NT2/D1 (cell line): ENCODE results near the gene ZNF766.
A peak's percentile ranks its signal among the peaks of the same experiment; 100 is the strongest.

Experiments used
- DNase-seq: peaks from one replicate; pipeline ENCODE4 v3.0.0-alpha.2; 2011; ENCODE audit warnings: low read depth, low spot score
- H3K27me3 ChIP-seq: 2 replicates; pipeline ENCODE4 v1.6.0; 2011; ENCODE audit warnings: mild to moderate bottlenecking; ENCODE audit not compliant: insufficient read length, insufficient read depth
- H3K36me3 ChIP-seq: 2 replicates; pipeline ENCODE4 v1.6.1; 2011; ENCODE audit warnings: mild to moderate bottlenecking, low read length, mixed read lengths; ENCODE audit not compliant: insufficient read depth, insufficient read length
- H3K4me1 ChIP-seq: 2 replicates; pipeline ENCODE4 v1.5.1; 2011; ENCODE audit not compliant: insufficient read depth, insufficient read length
- H3K4me3 ChIP-seq: 2 replicates; pipeline ENCODE4 v1.5.1; 2011; ENCODE audit warnings: low read depth; ENCODE audit not compliant: insufficient read length
- H3K9ac ChIP-seq: 2 replicates; pipeline ENCODE4 v1.6.0; 2011; ENCODE audit warnings: low read depth; ENCODE audit not compliant: insufficient read length
- H3K9me3 ChIP-seq: 2 replicates; pipeline ENCODE4 v1.5.1; 2011; ENCODE audit warnings: mild to moderate bottlenecking, low read length; ENCODE audit not compliant: insufficient read depth
- SUZ12 ChIP-seq: IDR thresholded peaks from 2 replicates; pipeline ENCODE4 v1.6.1; 2011; ENCODE audit not compliant: insufficient read length, insufficient read depth; ENCODE audit errors: extremely low read depth
- YY1 ChIP-seq: IDR thresholded peaks from 2 replicates; pipeline ENCODE4 v1.6.1; 2011; ENCODE audit not compliant: insufficient read length, insufficient read depth
- ZNF274 ChIP-seq: IDR thresholded peaks from 2 replicates; pipeline ENCODE4 v1.6.1; 2011; ENCODE audit warnings: mild to moderate bottlenecking, low read depth, low read length

ZNF766 gene

GRCh38 chr19:52269338-52270261, at the start of gene ZNF766:
Gene ZNF766, plus strand, starts transcription at chr19:52269587. Its CDS starts 27 bp downstream, at chr19:52269614.
- Histone ChIP-seq H3K9me3 (peaks cover 18% of the 10 kb centered on the region), H3K9ac (peak within 1 kb of the TSS; percentile 89), H3K4me3 (peak within 1 kb of the TSS; percentile 87), H3K36me3 (peaks cover 30% of the 10 kb centered on the region), H3K4me1 (no peaks in the 10 kb centered on the region), H3K27me3 (no peaks in the 10 kb centered on the region)
- TF ChIP-seq SUZ12: no peak
- TF ChIP-seq ZNF274: no peak
- TF ChIP-seq YY1: peak; percentile 25
- DNase-seq: peak; percentile 76

DNA sequence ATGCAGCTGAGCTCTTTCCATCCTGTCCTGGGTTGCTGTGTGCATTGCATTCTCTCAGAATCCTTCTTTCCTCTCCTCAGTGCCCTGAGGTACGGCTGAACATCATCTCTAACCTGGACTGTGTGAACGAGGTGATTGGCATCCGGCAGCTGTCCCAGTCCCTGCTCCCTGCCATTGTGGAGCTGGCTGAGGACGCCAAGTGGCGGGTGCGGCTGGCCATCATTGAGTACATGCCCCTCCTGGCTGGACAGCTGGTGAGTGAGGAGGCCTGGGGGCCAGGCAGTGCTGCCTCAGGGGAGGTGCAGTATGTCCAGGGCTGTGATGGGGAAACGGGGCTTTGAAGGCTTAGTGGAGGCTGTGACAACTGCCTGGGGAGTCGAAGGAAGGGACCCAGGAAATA, 49.8 kb upstream of the ZNF766 start:
- H3K9me3 ChIP-seq: no peaks in the 10 kb centered on the region
- H3K36me3 ChIP-seq: peaks cover 96% of the 10 kb centered on the region
- TF ChIP-seq ZNF274 (no peak), YY1 (no peak), SUZ12 (no peak)

DNA sequence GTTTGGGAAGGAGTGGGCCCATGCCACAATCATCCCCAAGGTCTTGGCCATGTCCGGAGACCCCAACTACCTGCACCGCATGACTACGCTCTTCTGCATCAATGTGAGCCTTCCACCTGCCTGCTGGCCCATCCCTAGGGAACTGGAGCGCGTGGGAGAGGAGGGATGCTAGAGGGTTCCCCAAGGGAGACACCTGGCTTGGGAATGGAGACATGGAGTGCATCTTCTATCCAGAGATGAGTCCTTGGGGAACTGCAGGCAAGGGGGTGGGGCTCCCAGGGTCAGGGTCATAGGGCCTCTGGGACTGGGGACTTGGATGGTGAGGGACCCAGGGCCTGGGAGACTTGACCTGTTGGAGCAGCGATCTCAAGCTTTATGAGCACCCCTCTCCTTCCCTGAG, 48.4 kb upstream of the ZNF766 start:
- Histone ChIP-seq H3K4me1 (no peaks in the 10 kb centered on the region), H3K4me3 (no peak overlapping the region), H3K9ac (no peak overlapping the region), H3K9me3 (no peaks in the 10 kb centered on the region), H3K27me3 (no peaks in the 10 kb centered on the region), H3K36me3 (peaks cover 92% of the 10 kb centered on the region)
- no peak for TF ChIP-seq SUZ12
- TF ChIP-seq ZNF274: no peak
- no peak for TF ChIP-seq YY1
- DNase-seq: no peak

More for the DNA sequence above, 49.8 kb upstream of the ZNF766 start:
- no peak for DNase-seq
- H3K9ac ChIP-seq: no peak overlapping the region
- no peak overlapping the region for H3K4me3 ChIP-seq
- H3K4me1 ChIP-seq: no peaks in the 10 kb centered on the region
- no peaks in the 10 kb centered on the region for H3K27me3 ChIP-seq

GRCh38 chr19:52221831-52222375, 47.5 kb upstream of the ZNF766 start:
- Histone ChIP-seq H3K9ac (no peak overlapping the region), H3K27me3 (no peaks in the 10 kb centered on the region), H3K4me3 (no peak overlapping the region), H3K36me3 (peaks cover 92% of the 10 kb centered on the region), H3K9me3 (no peaks in the 10 kb centered on the region), H3K4me1 (no peaks in the 10 kb centered on the region)
- DNase-seq: no peak
- TF ChIP-seq YY1 (no peak), ZNF274 (no peak), SUZ12 (no peak)

DNA sequence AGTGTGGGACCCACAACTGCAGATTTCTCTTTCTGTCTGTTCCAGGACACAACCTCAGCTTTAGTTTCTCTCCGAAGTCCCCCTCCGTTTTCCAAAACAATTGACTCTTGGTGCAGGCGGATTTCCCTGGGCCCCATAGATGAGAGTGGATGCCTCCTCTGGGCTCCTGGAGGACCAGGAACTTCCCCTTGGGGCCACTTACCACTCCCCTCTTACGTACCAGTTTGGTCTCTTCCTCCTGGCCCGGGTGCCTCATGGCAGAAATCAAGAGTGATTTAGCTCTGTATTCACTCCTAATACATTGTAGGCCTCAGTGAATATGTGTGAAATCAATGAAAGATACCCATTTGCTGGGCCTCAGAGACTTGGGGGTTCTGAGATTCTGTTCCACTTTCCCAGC, 45.2 kb upstream of the ZNF766 start:
- H3K4me1 ChIP-seq: no peaks in the 10 kb centered on the region
- DNase-seq: no peak
- H3K4me3 ChIP-seq: no peak overlapping the region
- no peak for TF ChIP-seq YY1
- no peak for TF ChIP-seq ZNF274
- TF ChIP-seq SUZ12: no peak
- H3K9me3 ChIP-seq: no peaks in the 10 kb centered on the region
- no peak overlapping the region for H3K9ac ChIP-seq
- H3K27me3 ChIP-seq: no peaks in the 10 kb centered on the region
- peaks cover 91% of the 10 kb centered on the region for H3K36me3 ChIP-seq

GRCh38 chr19:52226652-52227051, 42.7 kb upstream of the ZNF766 start:
- no peaks in the 10 kb centered on the region for H3K4me1 ChIP-seq
- H3K27me3 ChIP-seq: no peaks in the 10 kb centered on the region
- H3K4me3 ChIP-seq: no peak overlapping the region
- no peak for DNase-seq
- H3K9ac ChIP-seq: no peak overlapping the region
- TF ChIP-seq YY1 (no peak), ZNF274 (no peak), SUZ12 (no peak)
- H3K9me3 ChIP-seq: no peaks in the 10 kb centered on the region
- H3K36me3 ChIP-seq: peaks cover 84% of the 10 kb centered on the region

- Histone ChIP-seq H3K4me1 (no peaks in the 10 kb centered on the region), H3K27me3 (no peaks in the 10 kb centered on the region), H3K9ac (no peak overlapping the region), H3K4me3 (no peak overlapping the region), H3K36me3 (peaks cover 77% of the 10 kb centered on the region), H3K9me3 (no peaks in the 10 kb centered on the region)
- no peak for DNase-seq
- TF ChIP-seq SUZ12 (no peak), ZNF274 (no peak), YY1 (no peak)
These were observed 42.0 kb upstream of the ZNF766 start for GRCh38 chr19:52227196-52227940.
